GM12878 (cell line): ENCODE results near the gene LDLRAD4.

ENCODE experiments used
- JUND ChIP-seq: IDR thresholded peaks from 2 replicates; pipeline ENCODE4 v1.6.1; 2012; ENCODE audit warnings: low read depth, mild to moderate bottlenecking, low read length, improper control_type of control experiment, moderate library complexity
- RAD21 ChIP-seq: IDR thresholded peaks from 2 replicates; pipeline ENCODE4 v1.6.1; 2011; ENCODE audit warnings: mild to moderate bottlenecking, low read depth, low read length, moderate library complexity; ENCODE audit not compliant: insufficient read depth
- RAD51 ChIP-seq: fragments of 450-650 bp; IDR thresholded peaks from 2 replicates; pipeline ENCODE4 v1.6.1; 2016; ENCODE audit warnings: moderate library complexity, mild to moderate bottlenecking, inconsistent platforms
- RBBP5 ChIP-seq: fragments of 200-600 bp; sonication (generic); conservative IDR thresholded peaks from 2 replicates; pipeline ENCODE4 v1.6.1; 2016
- YY1 ChIP-seq: IDR thresholded peaks from 2 replicates; pipeline ENCODE4 v1.6.1; 2011; ENCODE audit warnings: low read depth, mild to moderate bottlenecking, low read length
- TF ChIP-seq, protein P1 (sequence below), 3 experiments: IDR thresholded peaks in 2 of 3; conservative IDR thresholded peaks in 1 of 3; 2 replicates each; pipeline ENCODE4 v1.5.1; 2011; ENCODE audit warnings: low read depth in 3 of 3, low read length in 3 of 3, mild to moderate bottlenecking in 3 of 3, control low read depth in 2 of 3, moderate library complexity in 2 of 3, inconsistent platforms in 1 of 3, mixed read lengths in 1 of 3; ENCODE audit not compliant: control insufficient read depth in 2 of 3, insufficient read depth in 1 of 3; ENCODE audit errors: extremely low read depth in 1 of 3

DNA sequence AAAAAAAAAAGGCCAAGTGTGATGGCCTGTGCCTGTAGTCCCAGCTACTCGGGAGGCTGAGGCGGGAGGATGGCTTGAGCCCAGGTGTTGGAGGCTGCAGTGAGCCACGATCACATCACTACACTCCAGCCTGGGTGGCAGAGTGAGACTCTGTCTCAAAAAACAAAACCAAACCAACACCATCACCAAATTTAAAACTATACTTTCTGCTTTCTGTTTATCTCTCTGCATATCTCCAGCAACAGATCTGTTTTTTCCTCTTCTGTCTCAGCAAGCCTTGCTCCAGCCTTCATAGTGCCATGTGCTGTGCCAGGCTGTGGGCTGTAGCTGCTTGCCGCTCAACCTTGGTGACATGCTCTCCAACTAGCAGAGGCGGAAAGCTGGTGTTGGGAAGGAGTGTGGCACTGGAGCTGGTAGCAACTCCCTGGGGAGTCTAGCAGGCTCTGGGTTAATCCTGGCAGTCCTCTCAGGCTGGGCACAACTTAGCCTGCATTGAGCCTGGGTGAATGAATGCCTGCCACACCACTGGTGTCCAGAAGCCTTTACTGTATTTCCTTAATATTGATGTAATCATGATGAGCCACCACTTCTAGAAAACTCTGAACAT is 204.1 kb downstream of the LDLRAD4 start:
- TF ChIP-seq, protein P1, sequence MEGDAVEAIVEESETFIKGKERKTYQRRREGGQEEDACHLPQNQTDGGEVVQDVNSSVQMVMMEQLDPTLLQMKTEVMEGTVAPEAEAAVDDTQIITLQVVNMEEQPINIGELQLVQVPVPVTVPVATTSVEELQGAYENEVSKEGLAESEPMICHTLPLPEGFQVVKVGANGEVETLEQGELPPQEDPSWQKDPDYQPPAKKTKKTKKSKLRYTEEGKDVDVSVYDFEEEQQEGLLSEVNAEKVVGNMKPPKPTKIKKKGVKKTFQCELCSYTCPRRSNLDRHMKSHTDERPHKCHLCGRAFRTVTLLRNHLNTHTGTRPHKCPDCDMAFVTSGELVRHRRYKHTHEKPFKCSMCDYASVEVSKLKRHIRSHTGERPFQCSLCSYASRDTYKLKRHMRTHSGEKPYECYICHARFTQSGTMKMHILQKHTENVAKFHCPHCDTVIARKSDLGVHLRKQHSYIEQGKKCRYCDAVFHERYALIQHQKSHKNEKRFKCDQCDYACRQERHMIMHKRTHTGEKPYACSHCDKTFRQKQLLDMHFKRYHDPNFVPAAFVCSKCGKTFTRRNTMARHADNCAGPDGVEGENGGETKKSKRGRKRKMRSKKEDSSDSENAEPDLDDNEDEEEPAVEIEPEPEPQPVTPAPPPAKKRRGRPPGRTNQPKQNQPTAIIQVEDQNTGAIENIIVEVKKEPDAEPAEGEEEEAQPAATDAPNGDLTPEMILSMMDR (IDR thresholded peaks at IDR 0.05 in 2 of 3, conservative IDR thresholded peaks at IDR 0.05 in 1 of 3; ENCODE audit: control insufficient read depth in 2 of 3, extremely low read depth in 1 of 3, insufficient read depth in 1 of 3, low read depth in 3 of 3, low read length in 3 of 3) = no peak
- TF ChIP-seq RAD21 (no peak), RBBP5 (no peak), RAD51 (no peak), YY1 (no peak), JUND (no peak)
